GM15510 (cell line): Measurements from ENCODE around the gene KMT2D.

Source experiments
- POLR2A ChIP-seq: IDR thresholded peaks from 3 replicates; pipeline ENCODE4 v1.6.1; 2011; ENCODE audit warnings: borderline replicate concordance; ENCODE audit not compliant: insufficient read length; ENCODE audit errors: extremely low read depth

KMT2D gene

DNA sequence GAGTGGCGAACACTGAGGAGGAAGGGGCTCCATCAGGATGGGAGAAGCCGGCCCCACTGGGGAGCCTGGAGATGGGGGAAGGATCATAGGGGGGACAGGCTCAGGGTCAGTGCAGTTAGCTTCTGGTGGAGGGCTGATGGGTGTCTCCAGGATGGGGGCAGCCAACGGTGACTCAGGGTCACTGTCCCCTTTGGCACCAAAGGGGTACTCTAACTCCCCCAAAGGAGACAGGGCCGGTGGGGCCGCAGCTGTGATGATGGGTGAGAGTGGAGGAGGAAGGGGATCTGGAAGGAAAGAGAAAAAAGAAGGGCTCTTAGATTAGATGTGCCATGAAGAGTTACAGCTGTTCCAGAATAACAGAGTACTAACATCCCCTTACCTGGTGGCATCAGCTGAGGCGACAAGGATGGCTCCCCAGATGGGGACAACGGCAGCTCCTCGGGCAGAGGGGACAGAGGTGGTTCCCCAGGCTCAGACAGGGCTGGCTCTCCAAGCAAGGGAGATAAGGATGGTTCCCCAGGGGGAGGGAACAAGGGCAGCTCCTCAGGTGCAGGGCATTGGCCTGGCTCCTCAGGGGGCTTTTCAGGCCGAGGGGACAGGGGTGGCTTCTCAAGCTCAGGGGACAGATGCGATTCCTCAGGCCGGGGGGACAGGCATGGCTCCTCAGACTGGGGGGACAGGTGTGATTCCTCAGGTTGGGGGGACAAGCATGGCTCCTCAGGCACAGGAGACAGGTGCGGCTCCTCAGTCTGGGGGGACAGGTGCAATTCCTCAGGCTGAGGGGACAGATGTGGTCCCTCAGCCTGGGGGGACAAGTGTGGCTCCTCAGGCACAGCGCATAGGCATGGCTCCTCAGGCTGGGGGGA lies 9.9 kb downstream of the KMT2D start:
- no peak for TF ChIP-seq POLR2A

DNA sequence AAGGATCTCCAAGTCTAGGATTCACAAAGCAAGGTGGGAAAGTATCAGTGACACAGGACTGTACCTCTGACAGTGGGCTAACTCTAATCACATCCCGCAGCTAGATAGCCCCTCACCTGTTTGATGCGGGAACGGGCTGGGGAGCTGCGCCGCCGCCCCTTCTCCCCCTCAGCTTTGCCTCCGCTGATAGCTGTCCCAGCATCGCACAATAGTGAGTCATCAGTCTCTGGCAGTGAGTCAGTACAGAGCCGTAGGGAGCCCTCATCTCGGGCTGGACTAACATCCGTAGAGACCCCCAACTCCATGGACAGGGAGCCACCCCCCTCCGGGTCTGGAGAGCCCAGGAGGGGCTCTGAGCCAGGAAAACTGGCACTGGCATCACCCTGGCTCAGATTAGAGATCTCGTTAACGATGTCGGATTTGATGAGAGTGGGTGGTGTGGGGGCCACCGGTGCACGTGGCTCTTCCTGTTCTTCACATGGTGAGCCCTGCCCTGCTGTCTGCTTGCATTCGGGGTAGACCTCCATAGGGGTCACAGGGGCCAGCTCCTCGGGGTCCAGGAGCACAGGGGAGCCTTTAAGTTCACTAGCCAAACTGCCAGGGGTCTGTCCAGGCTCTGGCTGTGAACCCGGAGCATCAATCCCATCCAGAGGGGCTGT lies 10.9 kb downstream of the KMT2D start:
- no peak for TF ChIP-seq POLR2A

DNA sequence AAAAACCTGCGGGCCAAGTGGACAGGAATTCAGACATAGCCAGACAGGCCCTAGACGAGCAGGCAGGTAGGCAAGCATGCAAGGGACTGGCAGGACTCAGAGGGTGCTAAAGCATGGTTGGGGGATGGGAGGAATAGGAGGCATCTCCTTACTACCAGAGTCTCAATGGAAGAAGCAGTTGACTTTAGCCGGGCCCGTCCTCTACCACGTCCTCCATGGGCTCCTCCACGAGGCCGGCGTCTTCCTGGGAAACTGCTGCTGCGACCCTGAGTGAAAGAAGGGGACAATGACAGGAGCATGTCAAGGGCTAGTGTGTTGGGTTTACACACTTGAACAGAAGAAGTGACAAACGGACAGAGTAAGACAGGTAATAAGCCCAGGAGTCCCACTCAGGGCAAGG lies 11.6 kb downstream of the KMT2D start:
- no peak for TF ChIP-seq POLR2A

DNA sequence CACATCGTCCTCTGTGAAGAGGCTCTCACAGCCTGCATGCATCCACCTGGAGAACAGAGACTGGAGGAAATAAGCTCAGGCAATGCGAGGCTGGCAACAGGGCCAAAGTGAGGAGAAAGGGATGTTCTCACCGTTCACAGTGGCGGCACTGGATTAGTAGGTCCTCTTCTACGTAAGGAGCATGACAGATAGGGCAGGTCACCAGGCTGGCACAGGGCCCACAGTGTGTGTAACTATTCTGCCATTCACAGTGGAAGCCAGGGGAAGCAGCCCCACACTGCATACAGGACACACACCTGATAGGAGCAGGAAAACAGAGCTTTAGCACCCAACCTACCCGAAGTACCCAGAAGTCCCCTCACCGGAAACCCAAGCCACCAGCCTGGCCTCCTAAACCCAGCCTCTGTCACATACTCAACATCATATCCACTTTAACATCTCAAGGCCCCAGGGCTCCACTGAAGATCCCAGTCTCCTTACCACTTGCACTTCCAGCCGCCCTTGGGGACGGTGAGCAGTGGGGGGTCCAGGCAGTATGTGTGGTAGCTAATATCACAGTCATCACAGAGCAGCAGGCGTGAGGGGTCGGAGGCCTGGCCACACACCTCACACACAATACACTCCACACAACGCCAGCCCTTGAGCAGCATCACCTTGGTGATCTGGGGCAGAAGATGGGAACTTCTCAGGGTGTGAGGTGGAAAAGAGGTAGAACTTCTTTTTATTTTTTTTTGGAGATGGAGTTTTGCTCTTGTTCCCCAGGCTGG lies 14.3 kb downstream of the KMT2D start:
- no peak for TF ChIP-seq POLR2A

DNA sequence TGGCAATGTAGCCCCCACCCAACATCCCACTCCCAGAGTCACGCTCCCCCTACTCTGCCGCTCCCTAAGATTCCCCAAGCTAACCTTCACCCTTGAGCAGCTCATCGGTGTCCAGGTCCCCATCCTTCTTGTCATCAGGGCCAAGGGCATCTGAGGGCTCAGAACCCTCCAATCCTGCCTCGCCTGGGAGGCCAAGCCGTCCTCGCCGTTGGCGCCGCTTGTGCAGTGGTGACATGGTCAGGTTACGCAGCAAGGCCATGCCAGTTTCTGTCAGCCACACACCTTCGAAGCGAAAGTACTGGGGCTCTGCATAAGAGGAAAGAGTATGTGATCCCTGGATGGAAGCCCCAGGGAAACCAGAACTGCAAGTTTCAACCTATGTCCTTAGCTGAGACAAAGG lies 15.9 kb downstream of the KMT2D start:
- TF ChIP-seq POLR2A, result no peak

DNA sequence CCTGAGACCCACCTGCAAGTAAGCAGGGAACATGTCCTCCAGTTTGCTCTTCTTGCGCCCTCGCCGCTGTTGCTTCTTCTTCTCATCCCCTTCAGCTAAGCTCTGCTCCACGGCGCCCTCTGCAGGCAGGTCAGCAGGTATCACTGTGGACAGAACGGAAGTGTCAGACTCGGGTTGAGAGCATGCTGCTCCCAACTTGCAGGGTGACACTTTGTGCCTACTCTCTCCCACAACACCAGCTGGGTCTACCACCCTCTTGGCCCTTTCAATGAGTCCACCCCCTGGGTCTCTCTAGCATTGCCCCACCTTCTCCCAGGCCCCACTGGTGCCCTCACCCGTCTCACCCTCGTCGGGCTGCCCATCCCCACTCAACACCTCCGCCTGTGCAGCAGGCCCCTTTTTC lies 16.7 kb downstream of the KMT2D start:
- no peak for TF ChIP-seq POLR2A

DNA sequence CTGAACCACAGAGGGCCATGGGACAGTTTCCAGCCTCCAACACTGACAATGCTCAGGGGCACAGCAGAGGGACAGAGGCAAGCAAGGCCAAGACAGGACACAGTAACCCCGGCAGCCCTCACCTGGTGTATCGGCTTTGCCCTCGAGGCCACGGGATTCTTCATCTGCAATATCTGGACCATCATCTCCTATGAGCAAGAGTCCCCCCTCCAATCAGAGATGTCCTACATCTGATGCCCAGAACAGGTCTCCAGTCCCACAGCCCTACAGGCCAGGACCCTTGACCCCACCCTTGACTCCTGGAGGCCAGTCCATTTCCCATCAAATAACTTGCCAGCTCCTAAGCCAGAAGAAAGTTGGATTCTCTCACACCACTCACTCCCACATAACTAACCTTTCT lies 17.4 kb downstream of the KMT2D start:
- TF ChIP-seq POLR2A, result no peak

DNA sequence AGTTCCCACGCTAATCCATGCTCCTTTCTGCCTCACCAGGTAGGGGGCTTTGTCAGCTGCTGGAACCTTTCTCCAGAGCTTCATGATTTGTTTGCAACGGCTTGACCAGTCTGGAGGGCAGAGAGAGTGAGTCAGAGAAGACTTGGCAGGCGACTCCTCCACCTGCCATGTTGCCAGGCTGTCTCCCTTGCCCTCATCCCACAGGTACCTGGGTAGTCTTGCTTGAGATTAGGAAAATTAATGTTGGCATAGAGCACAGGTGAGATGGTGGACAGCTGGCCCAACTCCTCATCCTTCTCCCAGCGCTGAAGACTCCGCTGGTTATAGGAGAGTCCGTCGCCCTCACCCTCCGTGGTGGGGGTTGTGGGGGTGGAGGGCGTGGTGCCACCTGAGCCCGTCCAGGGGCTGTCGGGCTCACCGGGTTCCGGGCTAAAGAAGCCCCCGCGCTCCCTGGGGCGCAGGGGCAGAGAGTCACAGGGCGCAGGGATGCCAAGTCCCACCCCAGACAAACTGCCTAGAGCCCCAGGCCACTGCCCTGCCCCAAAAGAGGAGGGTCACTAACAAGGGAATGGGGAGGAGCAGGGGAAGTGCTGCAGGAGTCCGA lies 18.6 kb downstream of the KMT2D start:
- no peak for TF ChIP-seq POLR2A

DNA sequence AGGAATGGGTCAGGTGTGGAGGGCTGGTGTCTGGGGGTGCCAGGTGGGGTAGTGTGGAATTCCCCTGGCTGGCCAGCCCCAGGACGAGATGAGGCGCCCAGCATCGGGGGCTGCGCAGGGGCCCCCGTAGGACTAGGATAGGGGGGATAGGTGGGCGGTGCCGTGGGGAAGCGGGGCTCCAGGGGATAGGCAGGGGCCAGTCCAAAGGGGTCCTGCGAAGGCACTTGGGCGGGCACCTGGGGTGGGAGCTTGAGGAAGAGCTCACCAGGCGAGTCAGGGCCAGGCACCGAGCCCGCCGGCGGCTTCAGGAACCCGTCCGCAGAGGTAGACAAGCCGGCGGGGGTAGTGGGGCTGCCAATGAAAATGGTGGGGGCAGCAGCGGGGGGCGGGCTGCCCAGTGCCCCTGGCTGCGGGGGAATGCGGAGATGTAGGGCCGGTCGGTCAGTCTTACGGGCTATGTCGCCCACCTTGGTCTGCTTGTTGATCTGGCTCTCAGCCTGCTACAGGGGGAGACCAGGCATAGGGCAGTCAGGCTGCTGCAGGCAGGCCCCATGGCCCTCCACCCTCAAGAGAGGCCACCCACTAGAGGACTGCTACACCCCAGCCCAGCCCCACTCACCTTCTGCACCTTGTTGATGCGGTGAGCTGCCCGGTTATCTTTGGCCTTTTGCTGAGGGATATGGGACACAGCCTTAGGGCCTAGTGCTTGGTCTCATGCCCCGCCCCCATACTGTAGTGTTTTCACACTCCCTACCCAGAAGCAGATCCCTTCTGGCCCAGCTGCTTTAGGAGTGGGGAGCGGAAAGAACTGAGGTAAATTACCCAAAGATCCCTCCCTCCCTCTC lies 19.3 kb downstream of the KMT2D start:
- TF ChIP-seq POLR2A, result no peak

DNA sequence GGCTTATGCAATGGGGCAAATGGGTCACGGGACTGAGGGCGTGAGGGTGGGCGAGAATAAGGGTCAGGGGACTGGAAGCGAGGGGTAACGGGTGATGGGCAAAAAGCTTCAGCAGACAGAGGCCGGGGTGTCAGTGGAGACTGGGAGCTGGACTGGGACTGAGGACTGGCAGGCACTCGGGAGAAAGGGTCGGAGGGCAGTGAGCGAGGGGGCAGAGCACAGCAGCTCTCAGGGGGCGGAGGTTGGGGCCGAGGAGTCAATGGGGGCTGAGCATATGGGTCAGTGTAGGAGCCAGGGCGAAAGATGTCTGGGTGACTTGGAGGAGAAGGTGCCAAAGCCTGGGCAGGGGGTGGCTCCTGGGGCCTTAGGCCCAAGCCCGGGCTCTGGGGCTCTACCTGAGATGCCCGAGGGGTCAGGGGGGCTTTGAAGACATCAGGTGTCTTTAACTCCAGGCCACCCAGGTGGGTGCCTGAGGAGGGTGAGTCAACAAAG lies 20.2 kb downstream of the KMT2D start:
- no peak for TF ChIP-seq POLR2A

DNA sequence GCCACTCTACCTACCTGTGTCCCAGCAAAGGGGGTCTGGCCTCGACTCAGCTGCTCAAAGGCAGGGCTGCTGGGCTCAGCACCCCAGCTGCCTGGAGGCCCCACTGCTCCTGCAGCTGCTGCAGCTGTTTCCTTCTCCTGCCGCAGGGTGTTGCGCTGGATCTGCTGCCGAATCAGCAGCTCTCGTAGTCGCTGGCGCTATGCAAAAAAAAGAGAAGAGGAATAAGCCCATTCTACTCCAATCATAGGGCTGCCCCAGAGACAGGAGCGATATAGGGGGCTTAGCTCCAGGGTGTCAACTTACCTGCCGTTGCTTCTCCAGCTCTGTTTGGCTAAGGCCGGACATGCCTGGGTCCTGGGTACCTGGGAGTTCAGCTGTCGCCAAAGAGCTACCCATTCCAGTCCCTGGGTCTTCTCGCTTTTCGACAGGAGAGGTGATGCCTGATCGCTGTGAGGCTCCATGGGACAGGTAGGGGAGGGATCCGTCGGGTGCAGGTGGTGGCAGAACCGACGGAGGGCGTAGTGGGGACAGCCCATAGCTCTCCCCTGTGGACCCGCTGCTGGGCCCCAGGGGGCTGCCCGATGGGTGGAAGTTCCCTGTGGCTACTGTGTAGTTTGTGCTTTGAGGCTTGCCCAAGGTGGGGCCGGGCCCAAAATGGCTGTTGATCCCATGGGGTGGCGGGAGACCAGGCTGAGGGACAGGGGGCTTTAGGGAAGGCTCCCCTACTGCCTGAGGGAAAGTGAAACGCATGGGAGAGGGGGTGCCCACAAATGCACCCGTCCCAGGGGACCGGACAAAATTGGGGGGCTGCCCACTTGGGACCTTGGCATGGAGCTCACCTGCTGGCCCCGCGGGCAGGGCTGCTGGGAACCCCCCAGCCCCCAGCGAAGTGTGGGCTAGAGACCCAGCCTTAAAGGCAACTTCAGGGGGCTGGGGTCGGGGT lies 20.9 kb downstream of the KMT2D start:
- TF ChIP-seq POLR2A, result no peak

DNA sequence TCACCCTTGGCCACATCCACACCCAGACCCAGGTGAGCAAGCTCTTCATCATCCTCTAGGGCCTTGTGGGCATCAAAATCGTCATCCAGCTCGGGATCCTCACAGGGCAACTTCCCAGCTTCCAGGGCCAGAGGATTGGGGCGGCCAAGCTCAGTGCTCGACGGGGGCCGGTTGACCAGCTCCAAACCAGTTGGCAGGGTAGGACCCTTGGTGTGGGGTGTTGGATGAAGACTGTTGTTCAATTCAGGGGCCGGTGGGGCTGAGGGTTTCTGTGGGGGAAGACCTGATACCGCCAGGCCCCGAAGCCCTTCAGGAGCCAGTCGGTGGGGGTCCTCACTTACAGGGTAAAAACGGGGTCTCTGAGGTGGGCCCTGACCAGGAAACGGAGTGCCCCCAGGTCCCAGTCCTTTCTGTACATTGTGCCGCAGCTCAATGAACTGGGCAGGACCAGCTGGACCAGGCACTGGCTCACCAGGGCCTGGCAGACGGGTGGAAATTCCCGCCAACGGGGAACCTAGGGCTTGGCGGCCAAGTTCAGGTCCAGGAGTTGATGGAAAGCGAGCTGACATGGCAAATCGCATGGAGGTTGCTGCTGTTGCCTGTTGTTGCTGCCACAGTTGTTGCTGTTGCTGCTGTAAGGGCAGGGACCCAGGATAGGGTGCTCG lies 22.2 kb downstream of the KMT2D start:
- no peak for TF ChIP-seq POLR2A

DNA sequence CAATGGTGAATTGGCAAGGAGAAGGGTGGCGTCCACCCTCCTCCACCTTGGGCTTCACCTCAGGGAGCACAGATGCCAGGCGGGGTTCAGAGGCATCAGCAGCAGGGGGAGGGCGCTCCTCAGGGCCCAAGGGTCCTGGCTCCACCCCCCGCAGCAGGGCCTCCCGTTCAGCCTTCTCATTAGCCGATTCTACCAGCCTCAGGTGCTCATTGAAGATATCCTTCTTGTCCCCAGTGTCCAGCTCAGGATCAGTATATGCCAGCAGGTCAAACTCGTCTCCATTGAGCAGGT lies 22.7 kb downstream of the KMT2D start:
- no peak for TF ChIP-seq POLR2A
